Esophagus muscularis mucosa (tissue), 4 donors: ENCODE results near the gene MPST.

ENCODE experiments used
- EP300 ChIP-seq: sonication (generic); formaldehyde crosslinking; IDR thresholded peaks from one replicate; pipeline ENCODE4 v1.6.1; 2017; ENCODE audit warnings: antibody characterized with exemption
- POLR2A ChIP-seq: fragments of 450-650 bp; IDR thresholded peaks from one replicate; pipeline ENCODE4 v1.6.1; 2017; ENCODE audit warnings: antibody characterized with exemption, moderate library complexity, mild to moderate bottlenecking, low read depth
- POLR2AphosphoS5 ChIP-seq, 2 donors: sonication (generic); formaldehyde crosslinking; IDR thresholded peaks; one replicate each; pipeline ENCODE4 v1.6.1; 2017; ENCODE audit warnings: antibody characterized with exemption in 2 of 2
- TF ChIP-seq, protein P1 (sequence below), 3 experiments: fragments of 200-600 bp in 2 of 3; fragments of 450-650 bp in 1 of 3; sonication (generic) in 2 of 3; IDR thresholded peaks; one replicate each; pipeline ENCODE4 v1.5.1; 2017 to 2019; ENCODE audit warnings: antibody characterized with exemption in 3 of 3, mild to moderate bottlenecking in 2 of 3, moderate library complexity in 1 of 3

DNA sequence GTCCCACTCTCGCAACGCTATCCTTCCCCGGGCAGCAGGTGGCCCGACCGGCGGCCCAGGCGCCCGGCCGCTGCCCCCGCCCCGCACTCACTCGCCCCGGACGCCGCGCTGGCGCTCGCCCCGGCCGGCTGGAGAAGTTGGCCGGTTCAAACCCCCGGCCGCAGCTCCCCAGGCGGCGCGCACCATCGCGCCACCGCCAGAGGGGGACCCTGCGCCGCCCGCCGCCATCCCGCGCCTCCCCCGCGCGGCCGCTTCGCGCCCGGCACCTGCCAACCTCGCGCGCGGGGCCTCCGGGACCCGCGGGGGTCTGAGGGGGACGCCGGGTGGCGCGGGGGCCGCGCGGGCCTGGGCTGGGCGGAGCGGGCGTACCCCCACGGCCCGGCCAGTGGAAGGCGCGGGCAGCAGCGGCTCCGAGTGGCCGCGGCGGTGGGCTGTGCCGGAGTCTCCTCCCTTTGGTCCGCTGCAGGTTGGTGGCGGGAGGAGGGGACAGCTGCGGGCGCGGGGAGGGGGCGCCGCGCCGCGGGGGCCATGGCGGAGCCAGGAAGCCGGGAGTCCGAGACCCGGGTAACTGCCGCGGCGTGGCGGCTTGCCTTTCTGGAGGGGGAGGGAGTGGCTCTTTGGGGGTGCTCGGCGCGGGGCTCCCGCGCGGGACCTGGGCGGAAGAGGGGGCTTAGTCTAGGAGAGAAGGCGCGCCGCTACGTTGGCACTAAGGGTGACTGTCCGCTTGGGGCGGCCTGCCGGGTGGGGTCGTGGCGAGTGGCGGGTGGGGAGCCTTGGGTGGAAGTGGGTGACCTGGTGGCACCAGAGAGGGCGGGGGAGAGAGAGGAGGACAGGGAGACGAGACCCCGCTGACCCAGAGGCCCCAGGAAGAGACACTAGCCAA is at the start of gene MPST, which contains the start of gene TST:
- TF ChIP-seq, protein P1, sequence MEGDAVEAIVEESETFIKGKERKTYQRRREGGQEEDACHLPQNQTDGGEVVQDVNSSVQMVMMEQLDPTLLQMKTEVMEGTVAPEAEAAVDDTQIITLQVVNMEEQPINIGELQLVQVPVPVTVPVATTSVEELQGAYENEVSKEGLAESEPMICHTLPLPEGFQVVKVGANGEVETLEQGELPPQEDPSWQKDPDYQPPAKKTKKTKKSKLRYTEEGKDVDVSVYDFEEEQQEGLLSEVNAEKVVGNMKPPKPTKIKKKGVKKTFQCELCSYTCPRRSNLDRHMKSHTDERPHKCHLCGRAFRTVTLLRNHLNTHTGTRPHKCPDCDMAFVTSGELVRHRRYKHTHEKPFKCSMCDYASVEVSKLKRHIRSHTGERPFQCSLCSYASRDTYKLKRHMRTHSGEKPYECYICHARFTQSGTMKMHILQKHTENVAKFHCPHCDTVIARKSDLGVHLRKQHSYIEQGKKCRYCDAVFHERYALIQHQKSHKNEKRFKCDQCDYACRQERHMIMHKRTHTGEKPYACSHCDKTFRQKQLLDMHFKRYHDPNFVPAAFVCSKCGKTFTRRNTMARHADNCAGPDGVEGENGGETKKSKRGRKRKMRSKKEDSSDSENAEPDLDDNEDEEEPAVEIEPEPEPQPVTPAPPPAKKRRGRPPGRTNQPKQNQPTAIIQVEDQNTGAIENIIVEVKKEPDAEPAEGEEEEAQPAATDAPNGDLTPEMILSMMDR (IDR thresholded peaks at IDR 0.05), result peak in 2 of 3 experiments; percentile 45 to 58
- TF ChIP-seq POLR2A (no peak), POLR2AphosphoS5 (IDR thresholded peaks at IDR 0.05) (peak in 1 of 2 donors; percentile 73), EP300 (no peak)
